Measurements from ENCODE around the gene TRPC5OS. TPM values are rescaled to one million over a fixed set of nuclear protein-coding genes. Genes with fewer than 3 reads are reported as not detected.

Gene TRPC5OS
- polyA plus RNA-seq, 1 experiment, result not detected

DNA sequence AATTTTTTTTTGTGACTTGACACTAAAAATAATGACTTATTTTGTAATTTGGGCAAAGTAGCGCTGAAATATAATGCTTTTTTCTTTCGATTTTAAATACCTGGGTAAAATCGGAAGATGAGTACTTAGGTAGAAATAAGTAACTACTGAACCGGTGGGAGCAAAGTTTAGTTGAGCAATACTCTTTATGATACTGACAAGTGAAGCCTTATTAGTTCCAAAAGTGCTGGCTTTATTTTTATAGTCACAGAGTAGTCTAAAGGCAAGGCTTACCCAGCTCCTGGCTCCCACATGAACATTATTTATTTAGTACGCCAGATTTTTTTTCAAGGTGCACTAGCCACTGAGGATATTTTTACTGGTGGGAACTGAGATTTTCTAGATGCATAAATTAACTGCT, 14.4 kb upstream of the TRPC5OS start:
- Histone ChIP-seq H3K27me3 (ENCODE audit: control insufficient read depth, insufficient read depth, low read length) (no peaks in the 10 kb centered on the region), H3K27ac (ENCODE audit: low read depth, low read length) (no peak overlapping the region), H3K9me3 (ENCODE audit: control insufficient read depth, insufficient read depth, low read length) (no peaks in the 10 kb centered on the region), H3K4me3 (ENCODE audit: low read depth, low read length) (no peak overlapping the region)
- DNase-seq (ENCODE audit: low read depth, low spot score), result no peak
- ChIA-PET POLR2A (no interaction called here), CTCF (interaction anchor here (1.3 kb wide), 1 partner anchor 9 kb away, joined by 3 read pairs; no protein-coding TSS in a partner anchor)
- no peak for TF ChIP-seq CTCF (IDR thresholded peaks at IDR 0.05; ENCODE audit: low read depth, low read length)

GRCh38 chrX:111867236-111867635, 8.7 kb upstream of the TRPC5OS start:
- Histone ChIP-seq H3K9me3 (ENCODE audit: control insufficient read depth, insufficient read depth, low read length) (no peaks in the 10 kb centered on the region), H3K4me3 (ENCODE audit: low read depth, low read length) (no peak overlapping the region), H3K27ac (ENCODE audit: low read depth, low read length) (no peak overlapping the region), H3K27me3 (ENCODE audit: control insufficient read depth, insufficient read depth, low read length) (no peaks in the 10 kb centered on the region)
- POLR2A ChIA-PET, result no interaction called here
- DNase-seq (ENCODE audit: low read depth, low spot score), result no peak
- CTCF ChIA-PET, result interaction anchor here (3.0 kb wide), 1 partner anchor 176 kb away, joined by 23 read pairs; no protein-coding TSS in a partner anchor
- TF ChIP-seq CTCF (IDR thresholded peaks at IDR 0.05; ENCODE audit: low read depth, low read length), result no peak

- no peak for TF ChIP-seq CTCF (IDR thresholded peaks at IDR 0.05; ENCODE audit: low read depth, low read length)
- Histone ChIP-seq H3K27ac (ENCODE audit: low read depth, low read length) (no peak overlapping the region), H3K27me3 (ENCODE audit: control insufficient read depth, insufficient read depth, low read length) (no peaks in the 10 kb centered on the region), H3K4me3 (ENCODE audit: low read depth, low read length) (no peak overlapping the region), H3K9me3 (ENCODE audit: control insufficient read depth, insufficient read depth, low read length) (no peaks in the 10 kb centered on the region)
- DNase-seq (ENCODE audit: low read depth, low spot score), result no peak
- CTCF ChIA-PET, result interaction anchor here (0.6 to 3.0 kb wide), 12 partner anchors 11 to 863 kb away, joined by 3 to 26 read pairs (median 4); no protein-coding TSS in a partner anchor
- POLR2A ChIA-PET, result no interaction called here
These were observed 7.0 kb upstream of the TRPC5OS start for GRCh38 chrX:111868726-111869638.

- DNase-seq (ENCODE audit: low read depth, low spot score), result peak; percentile 8
- Histone ChIP-seq H3K27me3 (ENCODE audit: control insufficient read depth, insufficient read depth, low read length) (no peaks in the 10 kb centered on the region), H3K27ac (ENCODE audit: low read depth, low read length) (no peak overlapping the region), H3K4me3 (ENCODE audit: low read depth, low read length) (no peak overlapping the region), H3K9me3 (ENCODE audit: control insufficient read depth, insufficient read depth, low read length) (no peaks in the 10 kb centered on the region)
- ChIA-PET POLR2A (no interaction called here), CTCF (interaction anchor here (0.5 to 3.0 kb wide), 14 partner anchors 11 to 862 kb away, joined by 3 to 26 read pairs (median 4); no protein-coding TSS in a partner anchor)
- peak; percentile 73 for TF ChIP-seq CTCF (IDR thresholded peaks at IDR 0.05; ENCODE audit: low read depth, low read length)
These were observed 6.3 kb upstream of the TRPC5OS start for GRCh38 chrX:111869639-111870034.

DNA sequence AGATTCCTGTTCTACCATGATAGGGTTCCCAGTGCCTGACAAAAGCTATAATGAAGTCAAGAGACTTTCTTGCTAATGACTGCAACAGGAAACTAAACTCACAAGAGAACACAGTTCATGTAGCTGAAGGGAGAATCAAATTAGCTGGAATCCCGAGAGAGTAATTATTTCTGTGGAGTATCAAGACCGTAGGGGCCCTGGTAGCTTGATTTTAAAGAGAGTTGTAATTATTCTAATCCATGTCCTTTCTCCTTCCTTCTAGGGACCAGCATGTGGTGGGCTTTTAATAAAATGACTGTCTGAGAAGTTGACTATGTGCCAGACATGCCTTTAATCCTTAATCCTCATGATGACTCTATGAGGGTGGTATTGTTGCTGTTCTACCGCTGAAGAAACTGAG, 1.7 kb upstream of the TRPC5OS start:
- Histone ChIP-seq H3K27me3 (ENCODE audit: control insufficient read depth, insufficient read depth, low read length) (no peaks in the 10 kb centered on the region), H3K4me3 (ENCODE audit: low read depth, low read length) (no peak overlapping the region), H3K9me3 (ENCODE audit: control insufficient read depth, insufficient read depth, low read length) (no peaks in the 10 kb centered on the region), H3K27ac (ENCODE audit: low read depth, low read length) (no peak overlapping the region)
- TF ChIP-seq CTCF (IDR thresholded peaks at IDR 0.05; ENCODE audit: low read depth, low read length), result no peak
- POLR2A ChIA-PET, result no interaction called here
- DNase-seq (ENCODE audit: low read depth, low spot score), result no peak
- CTCF ChIA-PET, result no interaction called here
